Memory B cell (primary cell): ENCODE measurements around the gene CYP19A1.

Experiments
- ATAC-seq: fragments of 150-1000 bp; cut with Tn5 transposase; 2 replicates; pipeline ENCODE4 v1.10.0; 2021; ENCODE audit warnings: low read depth, mild to moderate bottlenecking, moderate library complexity
- DNase-seq, 2 donors: peaks; one replicate each; pipeline ENCODE4 v3.0.0; 2022; ENCODE audit warnings: low spot score in 2 of 2
- H3K27ac Mint-ChIP-seq: one replicate; pipeline ENCODE4 v1.8.0; 2022; ENCODE audit warnings: mild to moderate bottlenecking, moderate library complexity, mixed read lengths
- H3K27me3 Mint-ChIP-seq: one replicate; pipeline ENCODE4 v1.8.0; 2022; ENCODE audit warnings: mixed read lengths
- H3K36me3 Mint-ChIP-seq: one replicate; pipeline ENCODE4 v1.8.0; 2022; ENCODE audit warnings: mild to moderate bottlenecking, mixed read lengths
- H3K4me1 Mint-ChIP-seq: one replicate; pipeline ENCODE4 v1.8.0; 2022; ENCODE audit warnings: mixed read lengths
- H3K4me3 Mint-ChIP-seq: one replicate; pipeline ENCODE4 v1.8.0; 2022; ENCODE audit warnings: mild to moderate bottlenecking, moderate library complexity, mixed read lengths
- H3K9me3 Mint-ChIP-seq: one replicate; pipeline ENCODE4 v1.8.0; 2022; ENCODE audit warnings: mixed read lengths

Gene CYP19A1

GRCh38 chr15:51338496-51338895 lies at the start of gene CYP19A1:
Gene CYP19A1 (minus strand): TSS chr15:51338596. CDS start chr15:51242912, 95,684 bp downstream.
- Mint-ChIP-seq H3K9me3 (no peaks in the 10 kb centered on the region), H3K4me3 (no peak within 1 kb of the TSS), H3K27ac (peak within 1 kb of the TSS; percentile 0), H3K36me3 (no peaks in the 10 kb centered on the region), H3K4me1 (peaks cover 12% of the 10 kb centered on the region), H3K27me3 (peaks cover 2% of the 10 kb centered on the region)
- DNase-seq (no peak), ATAC-seq (no peak)

DNA sequence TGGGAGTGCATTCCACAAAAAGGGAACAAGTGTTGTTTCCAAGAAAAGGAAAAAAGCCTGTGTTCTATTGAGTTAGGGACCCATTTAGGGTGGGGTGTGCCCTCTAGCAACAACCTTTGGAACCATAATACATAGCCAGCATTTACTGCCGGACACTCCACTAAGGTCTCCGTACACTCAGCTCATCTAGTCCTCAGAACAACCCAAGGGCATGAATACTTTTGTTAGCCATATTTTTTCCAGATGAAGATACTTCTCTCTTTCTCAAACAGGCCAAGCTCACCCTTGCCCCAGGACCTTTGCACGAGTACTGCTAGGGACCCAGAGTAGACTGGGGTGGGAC lies 49.3 kb upstream of the CYP19A1 start:
- Mint-ChIP-seq H3K4me3 (no peak overlapping the region), H3K27me3 (peaks cover 17% of the 10 kb centered on the region), H3K4me1 (no peaks in the 10 kb centered on the region), H3K27ac (no peak overlapping the region), H3K9me3 (no peaks in the 10 kb centered on the region), H3K36me3 (no peaks in the 10 kb centered on the region)
- no peak for ATAC-seq
- no peak for DNase-seq

GRCh38 chr15:51386960-51387698 lies 48.7 kb upstream of the CYP19A1 start:
- H3K4me1 Mint-ChIP-seq: no peaks in the 10 kb centered on the region

DNA sequence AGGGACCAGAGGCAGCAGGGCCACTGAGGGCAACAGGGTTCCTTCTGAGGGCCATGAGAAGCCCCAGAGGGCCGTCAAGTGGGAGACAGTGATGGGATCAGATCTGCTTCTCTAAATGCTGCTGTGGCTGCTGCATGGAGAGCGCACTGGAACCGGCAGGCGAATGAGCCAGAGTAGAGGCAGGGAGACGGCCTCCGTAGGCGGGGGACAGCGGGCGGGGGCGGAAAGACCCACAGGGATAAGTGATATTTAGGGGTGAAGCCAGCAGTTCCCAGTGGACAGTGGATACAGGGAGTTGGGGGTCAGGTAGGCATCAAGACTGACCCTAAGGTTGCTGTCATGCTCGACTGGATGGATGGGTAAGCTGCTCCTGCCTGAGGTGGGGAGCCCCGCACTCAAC lies 48.1 kb upstream of the CYP19A1 start:
- H3K9me3 Mint-ChIP-seq: no peaks in the 10 kb centered on the region
- ATAC-seq (no peak), DNase-seq (no peak)
- H3K36me3 Mint-ChIP-seq: no peaks in the 10 kb centered on the region
- H3K27me3 Mint-ChIP-seq: peaks cover 22% of the 10 kb centered on the region
- no peak overlapping the region for H3K4me3 Mint-ChIP-seq
- H3K27ac Mint-ChIP-seq: no peak overlapping the region
- peaks cover 3% of the 10 kb centered on the region for H3K4me1 Mint-ChIP-seq

More at GRCh38 chr15:51386960-51387698, 48.7 kb upstream of the CYP19A1 start:
- ATAC-seq: no peak
- Mint-ChIP-seq H3K4me3 (no peak overlapping the region), H3K27me3 (peaks cover 18% of the 10 kb centered on the region), H3K27ac (no peak overlapping the region), H3K36me3 (no peaks in the 10 kb centered on the region), H3K9me3 (no peaks in the 10 kb centered on the region)
- DNase-seq: no peak

- no peak for ATAC-seq
- DNase-seq: no peak
- peaks cover 8% of the 10 kb centered on the region for H3K4me1 Mint-ChIP-seq
- no peak overlapping the region for H3K4me3 Mint-ChIP-seq
- no peaks in the 10 kb centered on the region for H3K36me3 Mint-ChIP-seq
- no peak overlapping the region for H3K27ac Mint-ChIP-seq
- peaks cover 22% of the 10 kb centered on the region for H3K27me3 Mint-ChIP-seq
- H3K9me3 Mint-ChIP-seq: no peaks in the 10 kb centered on the region
Observed at GRCh38 chr15:51386029-51386428, 47.6 kb upstream of the CYP19A1 start.

- no peaks in the 10 kb centered on the region for H3K9me3 Mint-ChIP-seq
- DNase-seq: no peak
- H3K4me1 Mint-ChIP-seq: peaks cover 8% of the 10 kb centered on the region
- peaks cover 18% of the 10 kb centered on the region for H3K27me3 Mint-ChIP-seq
- H3K27ac Mint-ChIP-seq: no peak overlapping the region
- no peaks in the 10 kb centered on the region for H3K36me3 Mint-ChIP-seq
- H3K4me3 Mint-ChIP-seq: no peak overlapping the region
- no peak for ATAC-seq
Observed at GRCh38 chr15:51382787-51383186, 44.4 kb upstream of the CYP19A1 start.

DNA sequence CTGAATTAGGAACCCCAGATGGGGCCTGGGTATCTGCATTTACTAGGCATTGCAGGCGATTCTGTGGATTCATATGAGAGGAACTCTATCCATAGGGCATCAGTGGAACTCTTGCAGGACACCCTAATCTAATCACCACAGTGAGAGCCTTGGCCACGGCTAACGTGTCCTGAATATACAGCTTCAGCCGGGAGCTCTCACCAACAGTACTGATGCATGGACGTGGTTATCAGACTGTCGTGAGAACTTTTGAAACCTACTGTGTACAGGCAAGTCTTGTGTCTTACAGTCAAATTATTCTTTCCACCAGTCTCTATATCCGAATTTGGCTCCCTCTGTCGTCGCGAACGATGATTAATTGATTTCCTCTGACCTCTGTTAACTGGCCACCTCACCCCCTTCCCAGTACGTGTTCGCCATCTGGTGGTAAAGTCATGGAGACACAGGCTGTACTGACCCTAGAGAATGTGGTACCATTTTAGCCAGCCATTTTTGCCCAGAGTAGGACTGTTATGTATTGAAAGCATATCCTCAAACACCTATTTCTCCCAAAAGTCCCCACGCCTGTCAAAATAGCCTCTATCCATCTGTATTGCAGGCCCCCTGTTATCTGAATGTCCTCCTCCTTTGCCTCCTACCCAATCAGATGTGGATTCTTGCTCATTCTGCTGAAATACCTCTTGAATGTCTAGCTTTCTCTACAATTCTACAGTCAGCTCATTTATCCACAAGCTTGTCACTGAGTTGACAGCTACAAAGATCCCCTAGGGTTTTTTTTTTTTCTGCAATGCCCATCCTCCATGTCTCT lies 42.8 kb upstream of the CYP19A1 start:
- Mint-ChIP-seq H3K27ac (no peak overlapping the region), H3K9me3 (no peaks in the 10 kb centered on the region), H3K4me3 (no peak overlapping the region), H3K4me1 (peaks cover 8% of the 10 kb centered on the region), H3K27me3 (peaks cover 14% of the 10 kb centered on the region), H3K36me3 (no peaks in the 10 kb centered on the region)
- peak; percentile 29 to 32 for DNase-seq
- peak; percentile 87 for ATAC-seq

- H3K36me3 Mint-ChIP-seq: no peaks in the 10 kb centered on the region
- no peak for ATAC-seq
- peaks cover 8% of the 10 kb centered on the region for H3K4me1 Mint-ChIP-seq
Observed at GRCh38 chr15:51379390-51379789, 41.0 kb upstream of the CYP19A1 start.

GRCh38 chr15:51378406-51378805 lies 40.0 kb upstream of the CYP19A1 start:
- Mint-ChIP-seq H3K4me3 (no peak overlapping the region), H3K27me3 (peaks cover 7% of the 10 kb centered on the region), H3K4me1 (peaks cover 8% of the 10 kb centered on the region), H3K27ac (no peak overlapping the region), H3K36me3 (no peaks in the 10 kb centered on the region), H3K9me3 (no peaks in the 10 kb centered on the region)
- DNase-seq (no peak), ATAC-seq (no peak)

More at GRCh38 chr15:51379390-51379789, 41.0 kb upstream of the CYP19A1 start:
- Mint-ChIP-seq H3K27me3 (peaks cover 8% of the 10 kb centered on the region), H3K4me3 (no peak overlapping the region), H3K9me3 (no peaks in the 10 kb centered on the region), H3K27ac (no peak overlapping the region)
- no peak for DNase-seq

GRCh38 chr15:51377038-51377786 lies 38.8 kb upstream of the CYP19A1 start:
- no peak for DNase-seq
- peaks cover 5% of the 10 kb centered on the region for H3K27me3 Mint-ChIP-seq

DNA sequence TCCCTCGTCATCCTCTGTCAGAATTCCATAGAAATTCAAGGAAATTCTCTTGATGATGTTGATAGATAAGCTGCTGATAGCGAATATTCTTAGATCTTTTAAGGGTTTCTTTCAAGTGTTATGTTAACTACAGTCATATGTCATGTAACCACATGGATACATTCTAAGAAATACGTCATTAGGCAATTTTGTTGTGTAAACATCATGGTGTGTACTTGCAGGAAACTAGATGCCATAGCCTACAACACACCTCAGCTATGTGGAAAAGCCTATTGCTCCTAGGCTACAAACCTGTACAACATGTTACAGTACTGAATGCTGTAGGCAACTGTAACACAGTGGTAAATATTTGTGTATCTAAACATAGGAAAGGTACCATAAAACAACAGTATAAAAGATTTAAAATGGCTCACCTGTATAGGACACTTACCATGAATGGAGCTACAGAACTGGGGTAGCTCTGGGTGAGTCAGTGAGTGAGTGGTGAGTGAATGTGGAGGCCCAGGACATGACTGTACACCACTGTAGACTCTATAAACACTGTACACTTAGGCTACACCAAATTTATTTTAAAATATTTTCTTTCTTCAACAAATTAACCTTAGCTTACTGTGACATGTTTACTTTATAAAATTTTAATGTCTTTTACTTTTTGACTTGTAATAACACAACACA lies 37.7 kb upstream of the CYP19A1 start:
- H3K36me3 Mint-ChIP-seq: no peaks in the 10 kb centered on the region
- no peak for ATAC-seq
- no peak overlapping the region for H3K4me3 Mint-ChIP-seq

More at GRCh38 chr15:51377038-51377786, 38.8 kb upstream of the CYP19A1 start:
- no peaks in the 10 kb centered on the region for H3K36me3 Mint-ChIP-seq
- H3K9me3 Mint-ChIP-seq: no peaks in the 10 kb centered on the region
- H3K27ac Mint-ChIP-seq: no peak overlapping the region
- no peak for ATAC-seq
- peaks cover 8% of the 10 kb centered on the region for H3K4me1 Mint-ChIP-seq
- no peak overlapping the region for H3K4me3 Mint-ChIP-seq

DNA sequence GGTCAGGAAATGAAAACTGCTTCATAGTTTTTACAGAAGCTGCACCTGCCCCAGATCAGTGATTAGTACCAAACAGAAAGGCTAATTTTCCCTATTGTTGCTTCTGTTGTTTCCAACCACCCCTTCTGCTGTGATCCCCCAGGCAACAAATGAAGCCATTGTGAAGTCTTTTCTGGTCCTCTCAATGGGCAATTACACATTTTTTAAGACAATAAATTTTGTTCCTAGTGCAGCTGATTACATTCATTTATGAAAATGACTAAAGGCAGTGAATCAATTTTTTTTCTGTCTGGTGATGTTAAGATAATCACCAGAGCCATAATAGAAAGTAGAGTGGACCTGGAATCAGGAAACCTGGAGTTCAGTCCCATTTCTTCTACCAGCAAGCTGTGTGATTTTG lies 35.7 kb upstream of the CYP19A1 start:
- no peak overlapping the region for H3K27ac Mint-ChIP-seq
- DNase-seq (no peak), ATAC-seq (no peak)
- H3K27me3 Mint-ChIP-seq: no peaks in the 10 kb centered on the region
- no peaks in the 10 kb centered on the region for H3K9me3 Mint-ChIP-seq
- H3K36me3 Mint-ChIP-seq: no peaks in the 10 kb centered on the region
- H3K4me1 Mint-ChIP-seq: no peaks in the 10 kb centered on the region
- H3K4me3 Mint-ChIP-seq: no peak overlapping the region

More for the DNA sequence above, 37.7 kb upstream of the CYP19A1 start:
- no peak for DNase-seq
- no peak overlapping the region for H3K27ac Mint-ChIP-seq
- no peaks in the 10 kb centered on the region for H3K9me3 Mint-ChIP-seq
- H3K27me3 Mint-ChIP-seq: no peaks in the 10 kb centered on the region
- H3K4me1 Mint-ChIP-seq: peaks cover under 1% of the 10 kb centered on the region

DNA sequence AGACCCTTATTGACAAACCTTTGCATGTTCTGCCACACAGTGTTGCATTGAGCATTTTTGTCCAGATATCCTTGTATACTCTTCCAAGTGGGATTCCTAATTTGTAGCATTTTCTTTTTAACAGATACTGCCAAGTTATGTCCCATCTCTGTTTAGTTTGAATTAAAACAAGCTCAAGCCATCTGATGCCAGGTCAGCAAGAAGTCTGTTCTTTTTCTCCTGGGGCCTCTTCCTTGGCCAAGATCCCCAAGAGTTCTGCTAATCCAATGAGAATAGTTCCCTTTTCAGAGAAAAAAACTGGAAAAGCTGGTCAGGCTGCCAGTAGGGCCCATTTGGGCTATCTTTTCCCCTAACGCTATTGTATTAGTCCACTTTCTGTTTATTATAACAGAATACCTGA lies 32.9 kb upstream of the CYP19A1 start:
- Mint-ChIP-seq H3K9me3 (no peaks in the 10 kb centered on the region), H3K4me1 (no peaks in the 10 kb centered on the region), H3K27me3 (no peaks in the 10 kb centered on the region), H3K36me3 (no peaks in the 10 kb centered on the region), H3K27ac (no peak overlapping the region), H3K4me3 (no peak overlapping the region)
- DNase-seq (no peak), ATAC-seq (no peak)

GRCh38 chr15:51369451-51369761 lies 31.0 kb upstream of the CYP19A1 start:
- Mint-ChIP-seq H3K27ac (no peak overlapping the region), H3K4me3 (no peak overlapping the region), H3K4me1 (no peaks in the 10 kb centered on the region), H3K9me3 (no peaks in the 10 kb centered on the region), H3K36me3 (no peaks in the 10 kb centered on the region), H3K27me3 (no peaks in the 10 kb centered on the region)
- DNase-seq (no peak), ATAC-seq (no peak)
